VCaP (cell line): ENCODE measurements around the gene FASTK.

Experiments used
- H3K27ac ChIP-seq: fragments of 450-650 bp; 2 replicates; pipeline ENCODE4 v1.5.1; 2017
- TF ChIP-seq, protein P1 (sequence below): fragments of 450-650 bp; conservative IDR thresholded peaks from 2 replicates; pipeline ENCODE4 v1.5.1; 2017; ENCODE audit warnings: mild to moderate bottlenecking, moderate library complexity

The FASTK gene

DNA sequence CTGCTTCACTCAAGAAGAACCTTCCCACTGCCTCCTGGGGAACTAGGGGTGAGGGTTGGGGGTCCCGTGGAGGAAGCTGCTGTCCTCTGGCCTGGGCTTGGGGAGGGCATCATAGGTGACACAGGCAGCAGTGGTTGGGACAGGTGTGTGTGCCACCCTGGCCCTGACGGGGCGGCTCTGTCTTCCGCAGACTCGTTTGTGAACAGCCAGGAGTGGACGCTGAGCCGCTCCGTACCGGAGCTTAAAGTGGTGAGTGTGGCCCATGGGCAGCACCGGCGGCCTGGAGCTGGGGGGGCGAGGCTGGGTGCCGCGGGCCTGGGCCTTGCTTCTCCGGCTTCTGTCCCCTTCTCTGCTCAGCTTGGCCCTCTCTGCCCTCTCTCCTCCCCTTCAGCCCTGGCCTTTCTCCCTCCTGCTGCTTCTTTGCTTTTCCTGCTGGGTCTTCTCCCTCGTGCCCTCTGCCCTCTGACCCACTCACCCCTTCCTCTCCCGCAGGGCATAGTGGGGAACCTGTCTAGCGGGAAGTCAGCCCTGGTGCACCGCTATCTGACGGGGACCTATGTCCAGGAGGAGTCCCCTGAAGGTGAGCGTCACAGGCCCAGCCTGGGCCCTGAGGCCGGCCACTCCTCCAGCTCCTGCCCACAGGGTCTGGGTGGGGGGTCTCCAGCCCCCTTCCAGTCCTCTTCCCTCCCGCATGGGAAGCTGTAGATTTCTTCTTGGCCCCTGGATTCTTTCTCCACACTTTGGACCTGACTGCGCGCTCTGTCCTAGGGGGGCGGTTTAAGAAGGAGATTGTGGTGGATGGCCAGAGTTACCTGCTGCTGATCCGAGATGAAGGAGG is 36.2 kb upstream of the FASTK start:
- peak overlapping the region; percentile 97 for H3K27ac ChIP-seq
- TF ChIP-seq, protein P1, sequence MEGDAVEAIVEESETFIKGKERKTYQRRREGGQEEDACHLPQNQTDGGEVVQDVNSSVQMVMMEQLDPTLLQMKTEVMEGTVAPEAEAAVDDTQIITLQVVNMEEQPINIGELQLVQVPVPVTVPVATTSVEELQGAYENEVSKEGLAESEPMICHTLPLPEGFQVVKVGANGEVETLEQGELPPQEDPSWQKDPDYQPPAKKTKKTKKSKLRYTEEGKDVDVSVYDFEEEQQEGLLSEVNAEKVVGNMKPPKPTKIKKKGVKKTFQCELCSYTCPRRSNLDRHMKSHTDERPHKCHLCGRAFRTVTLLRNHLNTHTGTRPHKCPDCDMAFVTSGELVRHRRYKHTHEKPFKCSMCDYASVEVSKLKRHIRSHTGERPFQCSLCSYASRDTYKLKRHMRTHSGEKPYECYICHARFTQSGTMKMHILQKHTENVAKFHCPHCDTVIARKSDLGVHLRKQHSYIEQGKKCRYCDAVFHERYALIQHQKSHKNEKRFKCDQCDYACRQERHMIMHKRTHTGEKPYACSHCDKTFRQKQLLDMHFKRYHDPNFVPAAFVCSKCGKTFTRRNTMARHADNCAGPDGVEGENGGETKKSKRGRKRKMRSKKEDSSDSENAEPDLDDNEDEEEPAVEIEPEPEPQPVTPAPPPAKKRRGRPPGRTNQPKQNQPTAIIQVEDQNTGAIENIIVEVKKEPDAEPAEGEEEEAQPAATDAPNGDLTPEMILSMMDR = no peak

DNA sequence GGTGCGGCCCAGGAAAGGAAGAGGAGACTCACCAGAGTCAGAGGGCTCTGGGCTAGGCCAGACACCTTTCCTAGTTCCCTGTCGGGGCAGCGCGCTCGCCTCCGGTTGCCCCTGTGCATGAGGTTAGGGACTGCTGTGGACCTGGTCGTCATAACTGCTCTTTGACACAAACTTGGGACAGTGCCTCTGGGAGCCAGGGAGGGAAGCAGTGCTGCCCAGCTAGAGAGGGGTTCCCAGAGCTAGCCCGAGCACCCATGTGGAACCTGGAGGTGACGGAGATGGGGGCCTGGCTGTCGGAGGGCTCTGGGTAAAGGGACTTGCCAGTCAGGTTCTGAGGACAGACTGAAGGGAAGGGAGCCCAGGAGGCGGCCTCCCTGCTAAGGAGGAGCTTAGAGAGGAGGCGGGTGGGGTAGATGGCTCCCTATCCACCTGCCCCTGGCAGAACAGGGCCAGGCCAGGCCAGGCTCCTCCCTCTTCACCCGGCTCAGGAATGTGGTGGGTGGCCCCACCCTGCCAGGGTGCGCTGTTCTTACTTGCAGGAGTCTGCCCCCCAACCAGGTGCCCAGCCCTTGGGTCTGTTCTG is 35.3 kb upstream of the FASTK start:
- H3K27ac ChIP-seq = peak overlapping the region; percentile 97
- TF ChIP-seq, protein P1 = no peak

DNA sequence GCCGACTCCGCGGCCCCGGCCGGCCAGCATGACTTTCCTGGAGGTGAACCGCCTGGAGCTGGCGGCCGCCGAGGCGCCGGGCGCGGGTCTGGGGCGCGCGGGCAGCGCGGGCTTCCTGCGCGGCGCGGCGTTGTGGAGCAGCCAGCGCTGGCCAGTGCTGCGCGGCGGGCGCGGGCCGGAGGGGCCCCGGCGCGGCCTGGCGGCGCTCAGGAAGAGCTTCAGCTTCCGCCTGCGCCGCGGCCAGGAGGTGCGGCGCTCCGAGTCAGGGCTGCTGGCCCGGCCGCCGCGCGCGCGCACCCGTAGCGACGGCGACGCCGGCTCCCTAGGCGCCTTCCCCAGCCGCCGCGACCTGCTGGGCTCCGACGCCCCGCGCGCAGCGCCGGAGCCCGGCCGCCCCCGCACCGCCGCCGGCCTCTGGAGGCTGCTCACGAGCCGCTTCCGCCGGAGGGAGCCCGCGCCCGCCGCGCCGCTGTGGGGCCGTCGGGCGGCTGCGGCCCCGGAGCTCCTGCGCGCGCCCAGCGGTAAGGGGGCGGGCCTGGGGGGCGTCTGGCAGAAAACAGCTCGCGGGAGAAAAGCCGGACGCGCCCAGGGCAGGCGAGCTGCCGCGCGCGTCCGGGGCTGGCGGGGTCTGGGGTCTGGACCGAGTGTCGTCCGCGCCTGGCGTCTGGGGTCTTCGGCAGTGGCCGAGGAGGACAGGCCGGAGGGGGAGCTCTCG is 34.7 kb upstream of the FASTK start:
- TF ChIP-seq, protein P1 = no peak
- H3K27ac ChIP-seq = peak overlapping the region; percentile 97

DNA sequence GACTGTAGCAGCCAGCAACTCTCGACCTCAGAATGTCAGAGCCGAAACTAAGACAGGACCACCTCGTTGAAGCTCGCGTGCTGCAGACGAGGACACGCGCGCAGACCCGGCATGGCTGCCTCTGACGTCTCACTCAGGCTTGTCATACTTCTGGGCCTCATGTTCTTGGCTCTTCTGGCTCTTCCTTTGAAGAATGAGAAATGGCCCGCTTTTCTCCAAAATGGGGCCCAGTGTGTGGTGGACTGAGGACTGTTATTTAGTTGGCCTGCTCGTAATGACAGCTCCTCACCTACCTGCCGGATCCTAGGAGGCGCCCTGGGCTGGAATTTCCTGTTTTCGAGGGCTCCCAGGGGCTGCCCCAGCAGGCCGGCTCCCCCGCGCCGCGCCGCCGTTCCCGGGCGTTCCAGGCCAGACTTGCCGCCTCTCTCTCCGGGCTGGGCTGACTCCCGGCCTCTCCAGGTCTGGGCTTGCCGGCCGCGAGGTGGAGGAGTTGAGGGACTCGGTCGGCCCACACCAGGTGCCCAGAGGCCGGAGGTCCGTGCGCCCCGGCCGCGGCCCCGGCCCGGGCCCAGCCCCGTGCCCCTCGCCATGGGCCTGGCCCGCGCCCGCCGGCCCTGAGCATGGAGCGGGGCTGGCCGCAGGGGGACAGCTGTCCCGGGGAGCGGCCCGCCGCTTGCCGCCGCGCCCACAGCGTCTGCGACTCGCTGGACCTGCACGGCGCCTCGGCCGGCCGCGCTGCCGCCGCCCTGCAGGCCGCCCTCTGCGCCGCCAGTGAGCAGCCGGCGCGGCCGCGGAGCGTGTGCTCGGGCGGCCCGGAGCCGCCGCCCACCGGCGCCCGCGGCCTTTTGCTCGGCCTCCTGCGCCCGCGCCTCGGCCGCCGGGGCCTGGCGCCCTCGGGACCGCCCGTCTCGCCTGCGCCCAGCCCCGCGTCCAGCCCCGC is 33.8 kb upstream of the FASTK start:
- TF ChIP-seq, protein P1 = peak; percentile 16

DNA sequence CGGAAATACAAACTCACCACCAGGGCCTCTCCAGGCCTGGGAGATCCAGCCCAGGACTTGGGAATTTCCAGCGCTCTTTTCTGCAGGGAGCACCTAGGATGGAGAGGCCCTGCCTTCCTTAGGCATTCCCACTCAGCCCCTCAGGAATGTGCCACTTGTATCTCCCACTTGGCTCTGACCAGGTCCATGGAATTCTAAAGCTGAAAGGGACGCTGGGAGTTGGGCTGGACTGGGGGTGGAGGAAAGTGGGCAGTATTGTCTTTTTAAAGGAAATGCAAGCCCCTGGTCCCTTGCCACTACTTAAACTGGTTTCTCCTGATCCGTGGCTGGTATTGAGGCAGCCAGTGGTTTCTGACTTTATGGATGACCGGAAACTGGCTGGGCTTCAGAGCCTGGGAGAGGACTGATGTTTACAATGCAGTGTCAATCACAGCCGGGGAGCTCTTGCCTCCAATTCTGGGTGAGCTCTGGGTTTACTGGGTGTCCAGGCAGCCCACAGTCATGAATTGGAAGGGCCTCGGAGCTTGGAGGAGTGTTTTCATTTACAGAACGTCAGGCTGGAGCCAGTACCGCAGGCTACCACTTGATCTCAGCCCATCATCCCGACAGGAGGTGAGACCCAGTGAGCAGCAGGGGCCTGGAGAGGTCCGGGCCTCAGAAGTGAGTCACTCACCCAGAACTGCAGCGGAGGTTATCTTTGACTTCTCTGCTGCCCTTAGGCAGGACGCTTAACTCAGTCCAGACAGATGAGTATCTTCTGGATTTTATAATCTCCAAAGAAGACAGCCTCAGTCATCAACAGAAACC is 32.9 kb upstream of the FASTK start:
- TF ChIP-seq, protein P1 = no peak
- H3K27ac ChIP-seq = peak overlapping the region; percentile 97

More for the DNA sequence above, 33.8 kb upstream of the FASTK start:
- H3K27ac ChIP-seq = peak overlapping the region; percentile 97

DNA sequence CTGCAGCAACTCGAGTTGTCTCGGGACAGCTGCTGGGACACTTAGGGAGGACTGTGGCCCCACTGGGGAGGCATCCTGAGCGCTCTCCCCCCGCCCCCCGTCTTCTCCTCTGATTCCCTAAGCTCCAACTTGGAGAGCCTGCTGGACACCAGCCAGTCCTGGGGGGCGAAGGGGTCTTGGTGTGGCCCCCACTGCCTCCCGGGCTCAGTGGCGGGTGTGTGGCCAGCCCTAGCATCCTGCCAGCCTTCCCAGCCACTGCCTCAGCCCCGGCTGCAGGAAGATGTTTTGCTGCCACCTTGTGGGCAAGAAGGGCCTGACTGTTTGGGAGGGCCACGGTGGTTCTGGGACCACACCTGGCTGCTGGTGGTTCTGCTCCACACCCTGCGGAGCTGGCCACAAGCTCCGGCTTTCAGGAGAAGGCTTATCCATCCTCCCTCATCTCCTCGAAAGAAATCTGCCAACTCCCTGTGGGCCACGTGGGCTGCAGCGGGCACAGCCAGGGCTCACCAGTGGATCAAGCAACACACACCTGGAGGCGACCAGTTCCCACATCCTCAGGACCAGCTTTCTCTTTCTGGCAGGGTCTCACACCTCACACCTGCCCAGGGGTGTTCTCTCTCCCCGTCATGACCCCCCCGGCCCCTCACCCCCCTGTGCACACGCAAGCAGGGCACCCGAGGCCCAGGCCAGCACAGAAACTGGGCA is 30.5 kb upstream of the FASTK start:
- peak overlapping the region; percentile 97 for H3K27ac ChIP-seq
- TF ChIP-seq, protein P1 = peak; percentile 97
